ENCODE data around the gene SRCAP. TPM values are rescaled to one million over a fixed set of nuclear protein-coding genes. Genes with fewer than 3 reads are reported as not detected.
"Not testable (repeated sequence)": the region's sequence is repeated elsewhere in the genome, so short reads cannot be mapped to it uniquely, and the experiment has no call there.

The SRCAP gene
- total and polyA plus RNA-seq, 3 experiments from 2014 or later = 33.0 to 76.3 (median 75.4) TPM

GRCh38 chr16:30700971-30701370 is 2.0 kb downstream of the SRCAP start:
- DNase-seq = no peak
- no peaks in the 10 kb centered on the region for H3K9me3 ChIP-seq (ENCODE audit: low read length)
- ChIA-PET POLR2A (interaction anchor here (1.0 kb wide), 1 partner anchor 42 kb away, joined by 4 read pairs; the partner anchor contains the start of gene FBRS), CTCF (no interaction called here)
- peaks cover 0 to 2% (median 0%) of the 10 kb centered on the region in 5 donors for H3K9me3 Mint-ChIP-seq
- no peaks in the 10 kb centered on the region for H3K27me3 ChIP-seq (ENCODE audit: insufficient read depth, low read length, poor library complexity, severe bottlenecking)
- H3K36me3 ChIP-seq (ENCODE audit: insufficient read depth, low read length) = peaks cover 30% of the 10 kb centered on the region
- H3K27ac Mint-ChIP-seq = peak overlapping the region in 4 of 8 donors; percentile 36 to 98 (median 57)
- peaks cover 0 to 3% of the 10 kb centered on the region in 2 donors for H3K27me3 Mint-ChIP-seq
- H3K4me3 Mint-ChIP-seq = peak overlapping the region in 4 of 7 donors; percentile 19 to 81 (median 28)
- H3K36me3 Mint-ChIP-seq = peaks cover 0 to 58% (median 5%) of the 10 kb centered on the region in 3 donors
- H3K4me3 ChIP-seq (ENCODE audit: low read length) = no peak overlapping the region
- no peak overlapping the region for H3K27ac ChIP-seq (ENCODE audit: low read depth, low read length)
- peaks cover 22 to 35% (median 35%) of the 10 kb centered on the region in 3 donors for H3K4me1 Mint-ChIP-seq
- peaks cover 28% of the 10 kb centered on the region for H3K4me1 ChIP-seq (ENCODE audit: insufficient read depth, low read length)

GRCh38 chr16:30703071-30703470 is 4.1 kb downstream of the SRCAP start:
- Mint-ChIP-seq H3K27ac (peak overlapping the region in 3 of 8 donors; percentile 12 to 88 (median 36)), H3K4me1 (peaks cover 15 to 27% (median 24%) of the 10 kb centered on the region in 3 donors), H3K36me3 (peaks cover 12 to 77% (median 18%) of the 10 kb centered on the region in 3 donors)
- Histone ChIP-seq H3K4me1 (ENCODE audit: insufficient read depth, low read length) (peaks cover 19% of the 10 kb centered on the region), H3K36me3 (ENCODE audit: insufficient read depth, low read length) (peaks cover 51% of the 10 kb centered on the region)
- H3K27me3 Mint-ChIP-seq; CTCF ChIA-PET; H3K27me3 ChIP-seq (ENCODE audit: insufficient read depth, low read length, poor library complexity, severe bottlenecking); DNase-seq; H3K4me3 ChIP-seq (ENCODE audit: low read length); H3K9me3 Mint-ChIP-seq; H3K27ac ChIP-seq (ENCODE audit: low read depth, low read length); H3K9me3 ChIP-seq (ENCODE audit: low read length); H3K4me3 Mint-ChIP-seq: not testable (repeated sequence)
- POLR2A ChIA-PET = interaction anchor here (0.7 kb wide), 1 partner anchor 103 kb away, joined by 3 read pairs; no protein-coding TSS in a partner anchor

- Mint-ChIP-seq H3K4me3 (peak overlapping the region in 1 of 7 donors; percentile 27), H3K27me3 (no peaks in the 10 kb centered on the region), H3K36me3 (peaks cover 13 to 84% (median 18%) of the 10 kb centered on the region in 3 donors), H3K4me1 (peaks cover 15 to 25% (median 22%) of the 10 kb centered on the region in 3 donors), H3K9me3 (no peaks in the 10 kb centered on the region), H3K27ac (no peak overlapping the region)
- no peak for DNase-seq
- Histone ChIP-seq H3K36me3 (ENCODE audit: insufficient read depth, low read length) (peaks cover 57% of the 10 kb centered on the region), H3K4me3 (ENCODE audit: low read length) (no peak overlapping the region), H3K27me3 (ENCODE audit: insufficient read depth, low read length, poor library complexity, severe bottlenecking) (no peaks in the 10 kb centered on the region), H3K9me3 (ENCODE audit: low read length) (no peaks in the 10 kb centered on the region), H3K4me1 (ENCODE audit: insufficient read depth, low read length) (peaks cover 19% of the 10 kb centered on the region), H3K27ac (ENCODE audit: low read depth, low read length) (no peak overlapping the region)
- POLR2A ChIA-PET = no interaction called here
- CTCF ChIA-PET = no interaction called here
These were observed 5.0 kb downstream of the SRCAP start for GRCh38 chr16:30703971-30704370.

GRCh38 chr16:30706046-30706445 is 7.1 kb downstream of the SRCAP start:
- ChIA-PET CTCF (no interaction called here), POLR2A (interaction anchor here (0.5 kb wide), 1 partner anchor 14 kb away, joined by 3 read pairs; no protein-coding TSS in a partner anchor)
- Histone ChIP-seq H3K4me3 (ENCODE audit: low read length) (no peak overlapping the region), H3K4me1 (ENCODE audit: insufficient read depth, low read length) (no peaks in the 10 kb centered on the region), H3K27me3 (ENCODE audit: insufficient read depth, low read length, poor library complexity, severe bottlenecking) (no peaks in the 10 kb centered on the region), H3K36me3 (ENCODE audit: insufficient read depth, low read length) (peaks cover 66% of the 10 kb centered on the region), H3K27ac (ENCODE audit: low read depth, low read length) (no peak overlapping the region), H3K9me3 (ENCODE audit: low read length) (no peaks in the 10 kb centered on the region)
- H3K27ac Mint-ChIP-seq = no peak overlapping the region
- H3K9me3 Mint-ChIP-seq = no peaks in the 10 kb centered on the region
- H3K4me1 Mint-ChIP-seq = peaks cover 0 to 7% (median 3%) of the 10 kb centered on the region in 3 donors
- H3K36me3 Mint-ChIP-seq = peaks cover 22 to 86% (median 28%) of the 10 kb centered on the region in 3 donors
- no peak for DNase-seq
- H3K27me3 Mint-ChIP-seq = no peaks in the 10 kb centered on the region
- no peak overlapping the region for H3K4me3 Mint-ChIP-seq

- peaks cover 45 to 89% (median 48%) of the 10 kb centered on the region in 3 donors for H3K36me3 Mint-ChIP-seq
These were observed 12.0 kb downstream of the SRCAP start for GRCh38 chr16:30710971-30711370.

GRCh38 chr16:30711712-30712111 is 12.7 kb downstream of the SRCAP start:
- ChIA-PET CTCF (interaction anchor here (1.1 kb wide), 1 partner anchor 36 kb away, joined by 3 read pairs; the partner anchor contains the start of gene PHKG2), POLR2A (no interaction called here)
- no peaks in the 10 kb centered on the region for H3K9me3 Mint-ChIP-seq

More at GRCh38 chr16:30710971-30711370, 12.0 kb downstream of the SRCAP start:
- peaks cover 13 to 15% (median 15%) of the 10 kb centered on the region in 3 donors for H3K4me1 Mint-ChIP-seq
- no peak overlapping the region for H3K4me3 Mint-ChIP-seq
- no peak for DNase-seq
- H3K36me3 ChIP-seq (ENCODE audit: insufficient read depth, low read length) = peaks cover 85% of the 10 kb centered on the region
- no peaks in the 10 kb centered on the region for H3K9me3 Mint-ChIP-seq
- no peak overlapping the region for H3K4me3 ChIP-seq (ENCODE audit: low read length)
- no peaks in the 10 kb centered on the region for H3K9me3 ChIP-seq (ENCODE audit: low read length)
- H3K27me3 Mint-ChIP-seq = no peaks in the 10 kb centered on the region
- H3K4me1 ChIP-seq (ENCODE audit: insufficient read depth, low read length) = peaks cover 14% of the 10 kb centered on the region
- CTCF ChIA-PET = interaction anchor here (0.7 to 1.1 kb wide), 2 partner anchors 37 to 232 kb away, joined by 3 read pairs; partner anchors contain the start of gene PHKG2
- POLR2A ChIA-PET = no interaction called here
- H3K27ac Mint-ChIP-seq = peak overlapping the region in 5 of 8 donors; percentile 13 to 66 (median 43)
- no peak overlapping the region for H3K27ac ChIP-seq (ENCODE audit: low read depth, low read length)
- H3K27me3 ChIP-seq (ENCODE audit: insufficient read depth, low read length, poor library complexity, severe bottlenecking) = no peaks in the 10 kb centered on the region

GRCh38 chr16:30715750-30716445 is 16.9 kb downstream of the SRCAP start:
- no peaks in the 10 kb centered on the region for H3K9me3 ChIP-seq (ENCODE audit: low read length)
- Mint-ChIP-seq H3K4me1 (peaks cover 24 to 33% (median 32%) of the 10 kb centered on the region in 3 donors), H3K36me3 (peaks cover 36 to 79% (median 37%) of the 10 kb centered on the region in 3 donors), H3K27me3 (no peaks in the 10 kb centered on the region), H3K4me3 (peak overlapping the region in 6 of 7 donors; percentile 4 to 78 (median 65)), H3K27ac (peak overlapping the region; percentile 70 to 99 (median 96)), H3K9me3 (no peaks in the 10 kb centered on the region)
- peaks cover 24% of the 10 kb centered on the region for H3K4me1 ChIP-seq (ENCODE audit: insufficient read depth, low read length)
- H3K4me3 ChIP-seq (ENCODE audit: low read length) = no peak overlapping the region
- H3K36me3 ChIP-seq (ENCODE audit: insufficient read depth, low read length) = peaks cover 75% of the 10 kb centered on the region
- H3K27me3 ChIP-seq (ENCODE audit: insufficient read depth, low read length, poor library complexity, severe bottlenecking) = no peaks in the 10 kb centered on the region
- ChIA-PET CTCF (no interaction called here), POLR2A (interaction anchor here (0.6 kb wide), 1 partner anchor 22 kb away, joined by 3 read pairs; no protein-coding TSS in a partner anchor)
- peak; percentile 29 to 68 (median 38) for DNase-seq
- H3K27ac ChIP-seq (ENCODE audit: low read depth, low read length) = peak overlapping the region; percentile 45

More at GRCh38 chr16:30711712-30712111, 12.7 kb downstream of the SRCAP start:
- Histone ChIP-seq H3K4me1 (ENCODE audit: insufficient read depth, low read length) (peaks cover 19% of the 10 kb centered on the region), H3K4me3 (ENCODE audit: low read length) (no peak overlapping the region), H3K27ac (ENCODE audit: low read depth, low read length) (no peak overlapping the region), H3K36me3 (ENCODE audit: insufficient read depth, low read length) (peaks cover 85% of the 10 kb centered on the region), H3K27me3 (ENCODE audit: insufficient read depth, low read length, poor library complexity, severe bottlenecking) (no peaks in the 10 kb centered on the region), H3K9me3 (ENCODE audit: low read length) (no peaks in the 10 kb centered on the region)
- H3K4me1 Mint-ChIP-seq = peaks cover 19 to 22% (median 22%) of the 10 kb centered on the region in 3 donors
- H3K27me3 Mint-ChIP-seq = no peaks in the 10 kb centered on the region
- peaks cover 51 to 89% (median 52%) of the 10 kb centered on the region in 3 donors for H3K36me3 Mint-ChIP-seq
- peak overlapping the region in 6 of 8 donors; percentile 7 to 69 (median 35) for H3K27ac Mint-ChIP-seq
- DNase-seq = no peak
- no peak overlapping the region for H3K4me3 Mint-ChIP-seq

- Histone ChIP-seq H3K27ac (ENCODE audit: low read depth, low read length) (no peak overlapping the region), H3K4me1 (ENCODE audit: insufficient read depth, low read length) (peaks cover 18% of the 10 kb centered on the region), H3K9me3 (ENCODE audit: low read length) (no peaks in the 10 kb centered on the region), H3K36me3 (ENCODE audit: insufficient read depth, low read length) (peaks cover 82% of the 10 kb centered on the region), H3K27me3 (ENCODE audit: insufficient read depth, low read length, poor library complexity, severe bottlenecking) (no peaks in the 10 kb centered on the region), H3K4me3 (ENCODE audit: low read length) (no peak overlapping the region)
- Mint-ChIP-seq H3K4me1 (peaks cover 23 to 36% (median 27%) of the 10 kb centered on the region in 3 donors), H3K27ac (peak overlapping the region in 6 of 8 donors; percentile 27 to 78 (median 54)), H3K9me3 (no peaks in the 10 kb centered on the region), H3K36me3 (peaks cover 22 to 87% (median 40%) of the 10 kb centered on the region in 3 donors), H3K4me3 (no peak overlapping the region), H3K27me3 (no peaks in the 10 kb centered on the region)
- POLR2A ChIA-PET = no interaction called here
- CTCF ChIA-PET = no interaction called here
- DNase-seq = no peak
These were observed 21.1 kb downstream of the SRCAP start for GRCh38 chr16:30720086-30720485.

Data from CD8-positive, alpha-beta memory T cell (primary cell).